Measurements from ENCODE around the gene HCFC1. TPM values are rescaled to one million over a fixed set of nuclear protein-coding genes. Genes with fewer than 3 reads are reported as not detected.

The HCFC1 gene
- total RNA-seq, result 10 to 100 TPM; 62.4 to 64.9 TPM
- polyA plus RNA-seq, result 10 to 100 TPM in 1 of 3 donors, 1 to 10 TPM in 2; 3.3 to 11.9 (median 7.9) TPM
- total RNA-seq, result 95.2 to 204 (median 124) reads per million in 6 experiments

DNA sequence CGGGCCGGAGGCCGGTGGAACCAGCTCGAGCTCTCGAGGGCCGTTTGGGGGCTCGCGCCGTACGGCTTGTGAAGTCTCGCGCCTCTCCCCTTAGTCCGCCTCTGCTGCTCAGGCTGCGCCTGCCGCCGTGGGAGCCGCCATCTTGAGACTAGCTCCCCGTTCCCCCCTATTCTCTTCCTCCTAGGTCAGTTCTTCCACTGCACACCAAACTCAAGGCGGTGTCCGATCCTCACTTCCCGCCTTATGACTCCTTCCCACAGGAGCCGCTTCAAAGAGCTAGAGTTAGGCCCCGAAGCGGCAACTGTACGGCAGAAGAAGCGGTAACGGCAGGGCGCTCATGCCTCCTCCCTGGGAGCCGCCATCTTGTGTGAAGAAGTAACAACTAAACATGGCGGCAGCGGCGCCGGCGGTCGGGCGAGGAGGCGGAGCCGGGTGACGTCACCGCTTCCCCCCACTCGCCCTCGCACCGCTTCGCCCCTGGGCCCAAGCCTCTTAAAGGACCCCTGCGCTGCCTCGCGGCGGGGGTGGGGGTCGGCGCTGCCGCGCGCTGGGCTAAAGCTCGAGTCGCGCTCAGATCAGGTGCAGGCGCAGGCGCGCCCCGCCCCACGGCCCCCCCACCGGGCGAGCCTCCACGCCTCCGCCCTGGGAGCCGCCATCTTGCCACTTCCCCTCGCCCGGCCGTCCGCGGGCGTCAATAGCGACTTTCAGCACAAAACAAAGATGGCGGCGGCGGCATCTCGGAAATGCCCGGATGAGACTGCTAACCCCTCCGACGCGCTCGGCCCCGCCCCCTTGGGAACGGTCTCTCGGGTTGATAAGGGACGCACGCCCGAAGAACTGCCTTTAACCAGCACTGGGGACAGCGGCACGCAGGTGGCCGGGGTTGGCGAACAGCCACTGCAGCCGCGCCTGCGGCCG lies at the start of gene HCFC1:
Gene HCFC1, minus strand, starts transcription at position 369 of the 918 bp plus-strand sequence. CDS start 978 bp downstream, outside the sequence.
- Mint-ChIP-seq H3K4me1 (peaks cover 13 to 43% (median 38%) of the 10 kb centered on the region in 4 donors), H3K36me3 (peaks cover 0 to 4% (median 0%) of the 10 kb centered on the region in 3 donors), H3K27ac (peak within 1 kb of the TSS; percentile 96 to 100 (median 100)), H3K27me3 (no peaks in the 10 kb centered on the region), H3K4me3 (peak within 1 kb of the TSS; percentile 94 to 100 (median 100)), H3K9me3 (no peaks in the 10 kb centered on the region)
- POLR2A ChIA-PET, result interaction anchor here (0.5 to 7.9 kb wide), 30 partner anchors 10 to 791 kb away, joined by 3 to 131 read pairs (median 6); partner anchors contain the start of genes ARHGAP4, DKC1, EMD and G6PD
- peak; percentile 80 to 98 (median 88) for DNase-seq
- peak; percentile 46 to 50 for ATAC-seq

DNA sequence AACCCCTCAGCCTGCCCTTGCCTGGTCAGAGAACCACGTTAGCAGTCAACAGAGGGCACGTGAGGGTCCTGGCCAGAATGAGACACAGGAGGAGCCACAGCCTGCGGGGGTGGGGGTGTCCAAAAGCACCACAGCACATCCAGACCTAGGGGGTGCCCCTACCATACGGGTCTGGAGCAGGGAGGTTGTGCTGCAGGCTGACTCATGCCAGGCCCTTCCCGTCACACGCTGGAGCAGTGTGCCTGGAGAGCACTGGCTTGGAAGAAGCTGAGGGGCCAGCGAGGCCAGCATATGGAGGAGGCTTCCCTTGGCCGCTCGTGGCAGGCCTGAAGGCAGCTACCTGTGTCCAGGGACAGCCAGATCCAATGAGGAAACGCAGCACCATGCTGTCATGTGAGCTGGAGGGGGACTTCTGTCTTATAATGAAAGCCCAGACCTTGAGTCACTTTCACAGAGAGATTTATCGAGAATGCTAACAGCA lies 49.6 kb upstream of the HCFC1 start:
- no peak for ATAC-seq
- no peaks in the 10 kb centered on the region for H3K9me3 Mint-ChIP-seq
- POLR2A ChIA-PET, result interaction anchor here (1.4 to 1.8 kb wide), 4 partner anchors 8 to 76 kb away, joined by 3 to 7 read pairs (median 4); partner anchors contain the start of gene MECP2
- peaks cover 7 to 25% (median 12%) of the 10 kb centered on the region in 4 donors for H3K4me1 Mint-ChIP-seq
- no peaks in the 10 kb centered on the region for H3K27me3 Mint-ChIP-seq
- peak overlapping the region in 5 of 10 donors; percentile 9 to 95 (median 93) for H3K27ac Mint-ChIP-seq
- peaks cover 0 to 5% (median 0%) of the 10 kb centered on the region in 3 donors for H3K36me3 Mint-ChIP-seq
- peak overlapping the region in 2 of 10 donors; percentile 85 to 90 for H3K4me3 Mint-ChIP-seq
- no peak for DNase-seq

DNA sequence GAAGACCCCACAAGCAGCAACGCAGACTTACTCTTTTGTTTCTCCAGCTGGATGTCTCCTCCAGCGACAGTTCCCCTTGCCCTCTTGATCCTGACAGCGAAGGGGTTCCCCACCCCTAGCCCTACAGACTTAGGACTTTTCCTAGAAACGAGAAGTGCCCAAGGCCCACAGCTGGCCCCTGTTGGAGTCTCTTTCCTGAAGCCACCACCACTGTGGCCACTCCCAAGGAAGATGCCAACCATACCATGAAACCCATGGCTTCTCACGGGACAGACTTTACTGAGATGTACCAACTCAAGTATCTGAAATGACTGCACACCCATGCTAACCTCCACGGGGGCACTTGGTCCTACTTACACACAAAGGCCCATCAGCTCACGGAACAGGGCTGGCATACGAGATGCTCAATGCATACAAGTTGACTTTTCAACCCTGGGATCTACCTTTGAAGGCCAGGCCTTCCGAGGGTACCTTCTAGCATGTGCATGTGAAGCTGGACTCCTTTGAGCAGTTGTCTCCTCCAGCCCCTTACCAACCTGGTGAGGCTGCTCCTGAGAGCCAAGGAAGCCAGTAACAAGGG lies 49.0 kb upstream of the HCFC1 start:
- Mint-ChIP-seq H3K9me3 (no peaks in the 10 kb centered on the region), H3K27me3 (no peaks in the 10 kb centered on the region), H3K36me3 (peaks cover 0 to 10% (median 0%) of the 10 kb centered on the region in 3 donors), H3K4me1 (peaks cover 10 to 29% (median 16%) of the 10 kb centered on the region in 4 donors), H3K4me3 (peak overlapping the region; percentile 74 to 90 (median 86)), H3K27ac (peak overlapping the region; percentile 79 to 95 (median 94))
- DNase-seq (no peak), ATAC-seq (no peak)
- POLR2A ChIA-PET, result interaction anchor here (0.8 to 3.5 kb wide), 14 partner anchors 9 to 94 kb away, joined by 3 to 34 read pairs (median 4); partner anchors contain the start of genes HCFC1, MECP2 and TMEM187

DNA sequence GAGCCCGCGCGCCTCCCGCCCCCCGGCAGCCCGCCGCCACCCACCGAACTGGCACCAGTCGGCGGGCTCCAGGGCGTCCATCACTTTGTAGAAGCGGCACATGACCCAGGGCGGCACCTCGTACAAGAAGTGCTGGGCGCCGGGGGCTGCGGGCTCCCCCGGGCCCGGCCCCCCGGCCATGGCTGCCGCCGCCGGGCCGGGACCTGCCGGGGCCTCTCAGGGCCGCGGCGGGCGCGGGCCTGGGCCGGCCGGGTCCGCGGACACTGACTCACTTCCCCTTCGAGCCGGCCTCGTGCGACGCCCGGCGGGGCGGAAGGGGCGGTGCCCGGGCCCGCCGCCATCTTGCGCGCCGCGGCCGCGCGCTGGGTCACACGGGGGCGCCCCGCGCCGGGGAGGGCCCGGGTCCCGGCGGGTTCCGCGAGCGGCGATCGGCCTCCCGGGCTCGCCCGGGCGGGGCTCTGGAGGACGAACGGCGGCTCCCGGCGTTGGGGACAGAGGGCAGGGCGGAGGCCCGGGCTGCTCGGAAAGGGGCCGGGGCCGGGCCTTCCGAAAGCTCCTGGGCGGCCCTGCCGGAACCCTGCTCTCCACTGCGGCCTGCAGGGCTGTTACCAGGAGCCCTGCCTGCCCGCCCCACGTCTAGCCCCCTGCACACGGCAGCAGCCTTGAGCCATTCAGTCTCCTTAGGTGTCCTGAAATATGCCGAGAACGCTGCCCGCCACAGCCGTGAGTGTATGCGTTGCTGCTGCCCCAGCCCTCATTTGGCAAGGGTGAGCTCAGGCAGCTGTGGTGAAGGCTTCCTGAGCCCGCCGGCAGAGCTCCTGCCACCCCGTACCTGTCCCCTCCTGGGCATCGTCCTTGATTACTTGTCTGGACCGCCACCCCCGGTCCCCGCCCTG lies 48.3 kb upstream of the HCFC1 start, which contains the start of gene IRAK1:
Gene IRAK1, minus strand, starts transcription at position 270 of the 896 bp plus-strand sequence. Its CDS starts 90 bp downstream, at position 180.
- Mint-ChIP-seq H3K27me3 (no peaks in the 10 kb centered on the region), H3K9me3 (no peaks in the 10 kb centered on the region), H3K27ac (peak within 1 kb of the TSS; percentile 87 to 95 (median 94)), H3K4me3 (peak within 1 kb of the TSS; percentile 79 to 91 (median 86)), H3K36me3 (peaks cover 0 to 11% (median 0%) of the 10 kb centered on the region in 3 donors), H3K4me1 (peaks cover 10 to 35% (median 22%) of the 10 kb centered on the region in 4 donors)
- ATAC-seq (peak; percentile 77 to 80), DNase-seq (peak in 8 of 10 donors; percentile 15 to 53 (median 47))
- POLR2A ChIA-PET, result interaction anchor here (0.8 to 3.5 kb wide), 14 partner anchors 10 to 307 kb away, joined by 3 to 34 read pairs (median 4); partner anchors contain the start of genes HCFC1, MECP2 and TMEM187

DNA sequence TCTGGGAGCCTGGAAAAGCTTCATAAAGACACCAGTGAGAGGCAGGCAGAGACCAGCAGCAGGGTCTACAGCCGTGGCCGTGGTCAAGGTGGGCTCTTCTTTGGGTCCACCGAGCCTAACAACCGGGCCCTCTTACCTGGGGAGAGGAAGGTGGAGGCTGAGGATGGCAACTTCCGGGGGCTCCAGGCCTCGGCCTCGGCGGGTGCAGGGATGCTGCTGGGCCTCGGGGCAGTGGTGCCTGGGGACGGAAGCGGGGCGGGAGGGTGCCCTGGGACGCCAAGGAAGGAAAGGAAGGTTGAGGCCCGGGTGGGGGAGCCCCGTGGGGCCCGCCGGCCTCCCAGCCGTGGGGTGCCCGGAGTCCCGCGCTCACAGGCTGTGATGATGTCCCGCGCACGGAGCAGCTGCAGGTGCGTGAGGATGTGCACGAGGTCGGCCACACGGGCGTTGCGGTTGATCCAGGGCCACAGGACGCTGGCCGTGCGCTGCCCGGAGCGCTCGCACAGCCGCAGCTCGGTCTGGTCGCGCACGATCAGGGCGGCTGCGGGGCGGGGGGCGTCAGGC lies 47.5 kb upstream of the HCFC1 start:
- POLR2A ChIA-PET, result interaction anchor here (0.6 to 3.5 kb wide), 10 partner anchors 33 to 308 kb away, joined by 3 to 34 read pairs (median 4); partner anchors contain the start of genes HCFC1 and TMEM187
- no peaks in the 10 kb centered on the region for H3K9me3 Mint-ChIP-seq
- peak; percentile 16 to 21 for ATAC-seq
- DNase-seq, result peak in 2 of 10 donors; percentile 16 to 25
- peaks cover 15 to 41% (median 27%) of the 10 kb centered on the region in 4 donors for H3K4me1 Mint-ChIP-seq
- peaks cover 0 to 11% (median 0%) of the 10 kb centered on the region in 3 donors for H3K36me3 Mint-ChIP-seq
- H3K4me3 Mint-ChIP-seq, result peak overlapping the region; percentile 79 to 91 (median 84)
- H3K27ac Mint-ChIP-seq, result peak overlapping the region; percentile 81 to 94 (median 90)
- H3K27me3 Mint-ChIP-seq, result no peaks in the 10 kb centered on the region

DNA sequence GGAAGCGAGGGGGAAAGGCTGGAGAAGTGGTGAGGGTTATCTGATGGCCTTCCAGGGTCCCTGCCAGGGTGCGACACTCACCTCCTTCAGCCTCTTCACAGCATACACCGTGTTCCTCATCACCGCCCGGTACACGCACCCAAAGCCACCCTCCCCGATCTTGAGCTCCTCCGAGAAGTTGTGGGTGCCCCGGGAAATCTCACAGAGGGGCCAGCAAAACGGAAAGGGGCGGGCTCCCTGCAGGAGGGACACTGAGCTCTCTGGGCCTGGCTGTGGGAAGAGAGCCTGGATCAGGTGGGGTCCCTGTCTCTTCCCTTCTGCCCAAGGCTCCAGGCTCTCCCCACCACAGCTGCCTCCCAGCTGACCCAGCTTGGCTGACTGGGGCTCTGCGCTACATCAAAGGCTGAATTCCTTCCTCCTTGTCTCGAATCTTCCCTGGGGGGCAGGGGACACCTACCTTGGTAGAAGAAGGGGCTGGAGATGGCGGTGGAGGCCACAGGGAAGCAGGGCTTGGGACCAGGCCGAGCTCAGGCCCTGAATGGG lies 47.0 kb upstream of the HCFC1 start:
- H3K4me3 Mint-ChIP-seq, result peak overlapping the region; percentile 79 to 91 (median 84)
- H3K9me3 Mint-ChIP-seq, result no peaks in the 10 kb centered on the region
- no peaks in the 10 kb centered on the region for H3K27me3 Mint-ChIP-seq
- POLR2A ChIA-PET, result interaction anchor here (0.6 to 3.5 kb wide), 10 partner anchors 28 to 309 kb away, joined by 3 to 34 read pairs (median 3); partner anchors contain the start of genes HCFC1 and TMEM187
- peaks cover 15 to 43% (median 29%) of the 10 kb centered on the region in 4 donors for H3K4me1 Mint-ChIP-seq
- peak overlapping the region; percentile 81 to 94 (median 90) for H3K27ac Mint-ChIP-seq
- no peak for ATAC-seq
- no peak for DNase-seq
- H3K36me3 Mint-ChIP-seq, result peaks cover 0 to 13% (median 0%) of the 10 kb centered on the region in 3 donors

DNA sequence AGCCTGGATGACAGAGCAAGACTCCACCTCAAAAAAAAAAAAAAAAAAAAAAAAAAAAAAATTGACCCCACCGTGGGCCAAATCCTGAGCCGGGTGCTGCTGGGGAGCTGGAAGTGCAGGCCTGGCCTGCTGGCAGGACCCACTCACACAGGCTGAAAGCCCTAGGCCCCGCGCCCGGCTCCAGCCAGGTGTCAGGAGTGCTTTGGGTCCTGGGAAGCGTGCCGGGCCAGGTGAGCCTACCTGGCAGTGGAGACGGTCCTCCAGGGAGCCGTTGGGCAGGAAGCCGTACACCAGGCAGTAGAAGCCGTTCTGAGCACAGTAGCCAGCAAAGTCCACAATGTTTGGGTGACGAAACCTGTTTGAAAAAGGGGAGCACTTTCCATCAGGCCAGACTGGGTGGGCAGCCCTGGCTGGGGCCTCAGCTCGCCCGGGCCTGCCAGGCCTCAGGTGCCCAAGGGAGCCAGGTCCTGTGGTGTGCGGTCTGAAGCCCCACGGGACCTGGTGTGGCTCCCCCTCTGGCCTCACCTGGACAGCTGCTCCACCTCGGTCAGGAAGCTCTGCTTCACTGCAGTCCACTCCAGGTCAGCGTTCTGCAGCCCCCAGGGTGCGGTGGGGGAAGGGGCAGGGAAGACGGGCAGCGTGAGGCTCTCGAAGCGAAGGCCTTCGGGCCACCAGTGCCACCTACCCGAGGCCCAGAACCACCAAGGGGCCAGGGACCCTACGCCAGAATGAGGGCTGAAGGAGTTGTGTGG lies 46.3 kb upstream of the HCFC1 start:
- ATAC-seq, result no peak
- POLR2A ChIA-PET, result interaction anchor here (0.6 to 3.5 kb wide), 10 partner anchors 28 to 79 kb away, joined by 3 to 34 read pairs (median 6); partner anchors contain the start of genes HCFC1 and TMEM187
- Mint-ChIP-seq H3K27ac (peak overlapping the region in 4 of 10 donors; percentile 88 to 94 (median 92)), H3K36me3 (peaks cover 0 to 14% (median 0%) of the 10 kb centered on the region in 3 donors), H3K27me3 (no peaks in the 10 kb centered on the region), H3K4me3 (peak overlapping the region in 8 of 10 donors; percentile 23 to 91 (median 84)), H3K9me3 (no peaks in the 10 kb centered on the region), H3K4me1 (peaks cover 11 to 44% (median 29%) of the 10 kb centered on the region in 4 donors)
- no peak for DNase-seq

DNA sequence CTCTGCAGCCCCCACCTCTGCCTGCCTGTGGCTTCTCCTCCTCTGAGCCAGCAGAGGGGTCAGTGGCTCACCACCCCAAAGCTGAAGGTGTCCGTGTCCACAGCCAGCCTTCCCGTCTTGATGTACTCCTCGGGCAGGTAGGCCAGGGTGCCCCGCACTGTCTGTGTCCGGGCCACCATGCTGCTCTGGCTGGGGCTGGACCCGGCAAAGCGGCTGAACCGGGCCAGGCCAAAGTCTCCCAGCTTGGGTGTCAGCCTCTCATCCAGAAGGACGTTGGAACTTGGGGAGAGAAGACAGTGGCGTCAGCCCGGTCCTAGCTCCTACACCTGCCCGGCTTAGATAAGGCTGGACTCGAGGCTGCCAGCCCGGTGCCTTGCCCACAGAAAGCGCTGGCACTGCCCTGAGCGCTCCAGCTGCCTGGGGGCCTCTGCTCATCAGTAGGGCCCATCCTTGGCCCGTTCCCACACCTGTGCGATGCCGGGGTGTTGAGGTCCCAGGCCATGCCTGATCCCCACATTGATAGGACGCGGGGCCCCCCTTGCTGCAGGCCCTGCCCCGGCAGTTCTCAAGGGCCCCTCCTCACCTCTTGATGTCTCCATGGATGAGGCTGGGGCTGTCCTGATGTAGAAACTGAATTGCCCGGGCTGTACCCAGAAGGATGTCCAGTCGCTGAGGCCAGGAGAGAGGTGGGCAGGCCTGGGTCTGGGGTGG lies 44.9 kb upstream of the HCFC1 start:
- no peaks in the 10 kb centered on the region for H3K27me3 Mint-ChIP-seq
- peaks cover 0 to 20% (median 0%) of the 10 kb centered on the region in 3 donors for H3K36me3 Mint-ChIP-seq
- ATAC-seq (no peak), DNase-seq (no peak)
- POLR2A ChIA-PET, result interaction anchor here (0.9 to 1.0 kb wide), 2 partner anchors 49 to 82 kb away, joined by 3 to 7 read pairs; no protein-coding TSS in a partner anchor
- H3K4me3 Mint-ChIP-seq, result peak overlapping the region in 1 of 10 donors; percentile 22
- no peaks in the 10 kb centered on the region for H3K9me3 Mint-ChIP-seq
- H3K4me1 Mint-ChIP-seq, result peaks cover 11 to 42% (median 29%) of the 10 kb centered on the region in 4 donors
- peak overlapping the region in 2 of 10 donors; percentile 22 to 80 for H3K27ac Mint-ChIP-seq

DNA sequence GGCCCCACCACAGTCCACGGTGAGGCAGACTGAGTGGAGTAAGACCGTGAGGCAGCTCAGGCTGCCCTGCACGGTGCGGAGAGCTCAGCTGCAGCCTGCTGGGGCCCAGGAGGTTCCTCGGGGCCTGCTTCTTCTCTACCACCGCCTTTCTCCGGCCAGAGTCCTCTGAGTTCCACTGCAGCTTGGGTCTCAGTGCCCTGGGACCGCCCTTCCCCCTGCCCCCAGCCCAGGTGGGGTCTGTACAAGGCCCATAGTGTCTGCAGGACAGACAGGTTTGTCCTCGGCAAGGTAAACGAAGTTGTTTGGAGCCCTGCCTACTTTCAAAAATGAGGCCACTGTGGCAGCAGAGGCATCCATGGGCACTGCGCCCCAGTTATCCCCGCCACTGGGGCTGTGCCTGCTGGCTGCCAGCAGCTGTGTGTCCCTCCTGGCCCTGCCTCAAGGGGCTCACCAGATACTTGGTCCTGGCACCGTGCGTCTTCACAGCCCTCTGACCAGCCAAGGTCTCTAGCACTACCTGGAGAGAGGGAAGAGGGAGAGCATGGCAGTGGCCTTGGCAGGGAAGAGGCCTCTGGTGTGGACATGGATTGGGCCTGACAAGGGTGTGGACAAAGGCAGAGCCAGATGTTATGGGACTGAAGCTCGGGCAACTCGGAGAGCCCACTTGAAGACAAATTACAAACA lies 44.1 kb upstream of the HCFC1 start:
- H3K27me3 Mint-ChIP-seq, result no peaks in the 10 kb centered on the region
- peak overlapping the region in 4 of 10 donors; percentile 22 to 33 (median 28) for H3K4me3 Mint-ChIP-seq
- H3K27ac Mint-ChIP-seq, result peak overlapping the region in 5 of 10 donors; percentile 33 to 92 (median 62)
- no peak for DNase-seq
- no peaks in the 10 kb centered on the region for H3K9me3 Mint-ChIP-seq
- peaks cover 0 to 20% (median 0%) of the 10 kb centered on the region in 3 donors for H3K36me3 Mint-ChIP-seq
- POLR2A ChIA-PET, result interaction anchor here (0.8 to 0.9 kb wide), 2 partner anchors 44 to 83 kb away, joined by 3 read pairs; partner anchors contain the start of gene HCFC1
- peaks cover 11 to 36% (median 29%) of the 10 kb centered on the region in 4 donors for H3K4me1 Mint-ChIP-seq
- ATAC-seq, result no peak
